ENCODE results near the gene DDX5. TPM values are rescaled to one million over a fixed set of nuclear protein-coding genes. Genes with fewer than 3 reads are reported as not detected.

Gene DDX5
- total RNA-seq, 3 donors from 2014 or later (not counting 1 experiment from before 2014, with no cell fraction given): 2,956 to 3,334 (median 3,276) TPM

DNA sequence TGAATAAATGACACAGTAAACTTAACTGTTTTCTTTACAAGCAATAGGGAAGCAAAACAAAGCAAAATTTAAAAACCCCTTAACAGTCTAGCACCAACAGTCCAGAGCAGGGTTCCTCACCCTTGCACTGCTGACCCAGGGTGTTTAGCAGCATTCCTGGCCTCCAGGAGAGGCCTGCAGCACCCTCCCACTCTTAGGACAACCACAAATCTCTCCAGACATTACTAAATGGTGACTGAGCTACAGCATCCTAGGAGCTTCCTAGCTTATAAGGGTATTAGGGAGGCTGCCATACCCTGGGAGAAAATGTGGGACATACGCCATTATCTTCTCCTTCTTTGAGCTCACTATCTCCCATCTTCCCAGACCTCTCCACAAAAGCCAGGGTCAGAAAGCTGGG, 25.1 kb downstream of the DDX5 start:
- intact Hi-C loops (cut with micrococcal nuclease): no loop called here
- ATAC-seq: no peak
- TF ChIP-seq, protein P1, sequence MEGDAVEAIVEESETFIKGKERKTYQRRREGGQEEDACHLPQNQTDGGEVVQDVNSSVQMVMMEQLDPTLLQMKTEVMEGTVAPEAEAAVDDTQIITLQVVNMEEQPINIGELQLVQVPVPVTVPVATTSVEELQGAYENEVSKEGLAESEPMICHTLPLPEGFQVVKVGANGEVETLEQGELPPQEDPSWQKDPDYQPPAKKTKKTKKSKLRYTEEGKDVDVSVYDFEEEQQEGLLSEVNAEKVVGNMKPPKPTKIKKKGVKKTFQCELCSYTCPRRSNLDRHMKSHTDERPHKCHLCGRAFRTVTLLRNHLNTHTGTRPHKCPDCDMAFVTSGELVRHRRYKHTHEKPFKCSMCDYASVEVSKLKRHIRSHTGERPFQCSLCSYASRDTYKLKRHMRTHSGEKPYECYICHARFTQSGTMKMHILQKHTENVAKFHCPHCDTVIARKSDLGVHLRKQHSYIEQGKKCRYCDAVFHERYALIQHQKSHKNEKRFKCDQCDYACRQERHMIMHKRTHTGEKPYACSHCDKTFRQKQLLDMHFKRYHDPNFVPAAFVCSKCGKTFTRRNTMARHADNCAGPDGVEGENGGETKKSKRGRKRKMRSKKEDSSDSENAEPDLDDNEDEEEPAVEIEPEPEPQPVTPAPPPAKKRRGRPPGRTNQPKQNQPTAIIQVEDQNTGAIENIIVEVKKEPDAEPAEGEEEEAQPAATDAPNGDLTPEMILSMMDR (IDR thresholded peaks at IDR 0.05): no peak

DNA sequence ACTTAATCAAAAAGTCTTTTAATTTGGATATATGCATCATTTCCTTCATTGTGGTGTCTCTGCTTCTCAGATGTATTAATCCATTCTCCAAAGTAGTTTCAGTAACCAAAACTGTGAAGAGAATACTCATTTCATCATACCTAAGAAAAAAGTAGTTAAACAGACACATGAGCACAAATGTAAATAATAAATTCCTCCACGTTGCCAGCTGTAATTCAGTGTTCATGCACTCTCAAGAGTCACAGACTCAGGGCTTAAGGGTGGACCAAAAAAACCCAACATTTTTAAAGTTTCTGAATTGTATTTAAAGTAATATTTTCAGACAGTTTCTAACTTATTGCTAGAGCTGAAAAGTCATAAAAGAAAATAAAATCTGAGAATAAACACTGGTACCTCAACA, 28.2 kb downstream of the DDX5 start:
- Histone ChIP-seq H3K36me3 (ENCODE audit: control insufficient read depth, insufficient read depth, low read length) (peaks cover 22% of the 10 kb centered on the region), H3K27me3 (ENCODE audit: control insufficient read depth, insufficient read depth, low read length) (no peaks in the 10 kb centered on the region), H3K4me1 (ENCODE audit: control insufficient read depth, insufficient read depth, low read length) (no peaks in the 10 kb centered on the region), H3K27ac (ENCODE audit: low read length) (no peak overlapping the region), H3K9me3 (ENCODE audit: control insufficient read depth, insufficient read depth, low read length) (no peaks in the 10 kb centered on the region), H3K4me3 (ENCODE audit: low read length) (no peak overlapping the region)
- intact Hi-C loops (cut with micrococcal nuclease): no loop called here
- H3K9me3 Mint-ChIP-seq: no peaks in the 10 kb centered on the region
- H3K27ac Mint-ChIP-seq: no peak overlapping the region
- WGBS (ENCODE audit: insufficient coverage): 75% methylated on average over 1 of the region's 1 CpG
- TF ChIP-seq, protein P1 (IDR thresholded peaks at IDR 0.05): no peak
- no peaks in the 10 kb centered on the region for H3K27me3 Mint-ChIP-seq (ENCODE audit: low read depth in 2 of 2)
- no peak overlapping the region for H3K4me3 Mint-ChIP-seq
- ATAC-seq (no peak), DNase-seq (no peak)
- no peaks in the 10 kb centered on the region for H3K4me1 Mint-ChIP-seq
- H3K36me3 Mint-ChIP-seq: peaks cover 7% of the 10 kb centered on the region

More for the DNA sequence above, 25.1 kb downstream of the DDX5 start:
- WGBS (ENCODE audit: insufficient coverage): 100% methylated on average over 1 of the region's 1 CpG
- no peak overlapping the region for H3K4me3 Mint-ChIP-seq
- Histone ChIP-seq H3K4me3 (ENCODE audit: low read length) (no peak overlapping the region), H3K9me3 (ENCODE audit: control insufficient read depth, insufficient read depth, low read length) (no peaks in the 10 kb centered on the region), H3K36me3 (ENCODE audit: control insufficient read depth, insufficient read depth, low read length) (peaks cover 48% of the 10 kb centered on the region), H3K27me3 (ENCODE audit: control insufficient read depth, insufficient read depth, low read length) (no peaks in the 10 kb centered on the region), H3K4me1 (ENCODE audit: control insufficient read depth, insufficient read depth, low read length) (no peaks in the 10 kb centered on the region), H3K27ac (ENCODE audit: low read length) (no peak overlapping the region)
- H3K36me3 Mint-ChIP-seq: peaks cover 7% of the 10 kb centered on the region
- no peak for DNase-seq
- H3K4me1 Mint-ChIP-seq: peaks cover 0 to 5% of the 10 kb centered on the region in 2 donors
- no peak overlapping the region for H3K27ac Mint-ChIP-seq
- H3K9me3 Mint-ChIP-seq: no peaks in the 10 kb centered on the region
- no peaks in the 10 kb centered on the region for H3K27me3 Mint-ChIP-seq (ENCODE audit: low read depth in 2 of 2)

DNA sequence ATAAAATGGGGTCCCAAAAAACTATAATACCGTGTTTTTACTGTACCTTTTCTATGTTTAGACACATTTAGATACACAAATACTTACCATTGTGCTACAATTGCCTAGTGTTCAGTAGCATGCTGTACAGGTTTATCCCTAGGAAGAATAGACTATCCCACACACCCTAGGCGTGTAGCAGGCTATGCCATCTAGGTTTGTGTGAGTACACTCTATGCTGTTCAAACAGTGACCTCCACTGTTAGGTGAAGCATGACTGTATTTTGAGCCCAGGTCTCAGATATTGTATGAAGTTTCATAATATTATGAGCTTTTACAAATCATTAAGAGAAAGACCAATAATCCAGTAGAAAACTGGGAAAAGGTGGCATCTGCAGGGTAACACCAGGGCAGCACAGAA, 33.5 kb downstream of the DDX5 start:
- ATAC-seq (no peak), DNase-seq (no peak)
- 100% methylated on average over 2 of the region's 2 CpGs for WGBS (ENCODE audit: insufficient coverage)
- Histone ChIP-seq H3K4me1 (ENCODE audit: control insufficient read depth, insufficient read depth, low read length) (no peaks in the 10 kb centered on the region), H3K27ac (ENCODE audit: low read length) (no peak overlapping the region), H3K27me3 (ENCODE audit: control insufficient read depth, insufficient read depth, low read length) (no peaks in the 10 kb centered on the region), H3K4me3 (ENCODE audit: low read length) (no peak overlapping the region), H3K9me3 (ENCODE audit: control insufficient read depth, insufficient read depth, low read length) (no peaks in the 10 kb centered on the region), H3K36me3 (ENCODE audit: control insufficient read depth, insufficient read depth, low read length) (peaks cover 7% of the 10 kb centered on the region)
- Mint-ChIP-seq H3K36me3 (no peaks in the 10 kb centered on the region), H3K4me3 (no peak overlapping the region), H3K27me3 (ENCODE audit: low read depth in 2 of 2) (no peaks in the 10 kb centered on the region), H3K4me1 (no peaks in the 10 kb centered on the region), H3K9me3 (no peaks in the 10 kb centered on the region), H3K27ac (no peak overlapping the region)
- intact Hi-C loops (cut with micrococcal nuclease): no loop called here
- TF ChIP-seq, protein P1 (IDR thresholded peaks at IDR 0.05): no peak

DNA sequence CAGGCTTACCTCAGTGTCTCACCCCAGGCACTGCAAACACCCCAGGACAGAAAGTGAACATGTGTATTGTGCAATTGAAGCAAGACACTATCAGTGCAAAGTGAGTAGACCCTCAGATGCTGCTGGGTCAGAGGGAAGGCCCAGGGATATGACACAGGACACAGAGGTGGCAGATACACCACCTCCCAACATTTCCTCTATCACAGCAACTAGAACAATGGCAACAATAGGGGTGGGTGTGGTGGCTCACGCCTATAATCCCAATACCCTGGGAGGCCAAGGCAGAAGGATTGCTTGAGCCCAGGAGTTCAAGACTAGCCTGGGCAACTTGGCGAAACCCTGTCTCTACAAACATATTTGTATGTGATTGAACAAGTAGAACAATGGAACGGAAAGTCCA, 34.6 kb downstream of the DDX5 start:
- Mint-ChIP-seq H3K4me3 (no peak overlapping the region), H3K9me3 (no peaks in the 10 kb centered on the region), H3K4me1 (no peaks in the 10 kb centered on the region), H3K36me3 (no peaks in the 10 kb centered on the region), H3K27me3 (ENCODE audit: low read depth in 2 of 2) (peaks cover 0 to 2% of the 10 kb centered on the region in 2 donors), H3K27ac (no peak overlapping the region)
- ATAC-seq (no peak), DNase-seq (no peak)
- no peak overlapping the region for H3K27ac ChIP-seq (ENCODE audit: low read length)
- no peaks in the 10 kb centered on the region for H3K9me3 ChIP-seq (ENCODE audit: control insufficient read depth, insufficient read depth, low read length)
- 100% methylated on average over 2 of the region's 3 CpGs for WGBS (ENCODE audit: insufficient coverage)
- intact Hi-C loops (cut with micrococcal nuclease): no loop called here
- no peaks in the 10 kb centered on the region for H3K4me1 ChIP-seq (ENCODE audit: control insufficient read depth, insufficient read depth, low read length)
- no peak overlapping the region for H3K4me3 ChIP-seq (ENCODE audit: low read length)
- TF ChIP-seq, protein P1 (IDR thresholded peaks at IDR 0.05): no peak
- H3K27me3 ChIP-seq (ENCODE audit: control insufficient read depth, insufficient read depth, low read length): no peaks in the 10 kb centered on the region
- H3K36me3 ChIP-seq (ENCODE audit: control insufficient read depth, insufficient read depth, low read length): peaks cover 2% of the 10 kb centered on the region
